Glomerular visceral epithelial cell (primary cell): Measurements from ENCODE around the gene SMAD6.
"Not testable (repeated sequence)": the region's sequence is repeated elsewhere in the genome, so short reads cannot be mapped to it uniquely, and the experiment has no call there.

Experiments used
- DNase-seq: peaks from one replicate; pipeline ENCODE4 v3.0.0-alpha.2; 2016; ENCODE audit errors: extremely low spot score

The SMAD6 gene

GRCh38 chr15:66825139-66825538 lies 123.1 kb downstream of the SMAD6 start:
- no peak for DNase-seq

GRCh38 chr15:66825731-66826130 lies 123.7 kb downstream of the SMAD6 start:
- no peak for DNase-seq

DNA sequence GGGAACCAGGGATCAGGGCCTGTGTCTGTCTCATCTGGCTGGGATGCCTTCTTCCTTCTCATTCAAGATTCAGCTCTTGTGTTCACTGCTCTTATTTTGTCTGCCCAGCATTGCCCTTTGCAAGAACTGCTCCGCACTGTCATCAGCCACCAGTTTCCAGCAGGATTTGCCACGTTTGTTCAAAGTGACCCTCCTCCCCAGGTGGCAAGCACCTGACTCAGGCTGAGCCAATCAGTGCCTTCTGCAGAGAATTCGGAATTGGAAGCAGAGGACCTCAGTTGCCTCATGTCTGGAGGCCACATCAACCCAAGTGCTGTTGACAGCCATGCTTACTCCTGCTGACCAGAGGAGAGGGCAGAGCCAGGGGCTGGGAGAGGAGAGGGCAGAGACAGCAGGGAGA lies 124.5 kb downstream of the SMAD6 start:
- no peak for DNase-seq

- no peak for DNase-seq
Measured at GRCh38 chr15:66827039-66827697, 125.1 kb downstream of the SMAD6 start.

- DNase-seq: no peak
Measured at GRCh38 chr15:66827698-66828055, 125.6 kb downstream of the SMAD6 start.

GRCh38 chr15:66828817-66829541 lies 126.9 kb downstream of the SMAD6 start:
- not testable (repeated sequence) for DNase-seq

DNA sequence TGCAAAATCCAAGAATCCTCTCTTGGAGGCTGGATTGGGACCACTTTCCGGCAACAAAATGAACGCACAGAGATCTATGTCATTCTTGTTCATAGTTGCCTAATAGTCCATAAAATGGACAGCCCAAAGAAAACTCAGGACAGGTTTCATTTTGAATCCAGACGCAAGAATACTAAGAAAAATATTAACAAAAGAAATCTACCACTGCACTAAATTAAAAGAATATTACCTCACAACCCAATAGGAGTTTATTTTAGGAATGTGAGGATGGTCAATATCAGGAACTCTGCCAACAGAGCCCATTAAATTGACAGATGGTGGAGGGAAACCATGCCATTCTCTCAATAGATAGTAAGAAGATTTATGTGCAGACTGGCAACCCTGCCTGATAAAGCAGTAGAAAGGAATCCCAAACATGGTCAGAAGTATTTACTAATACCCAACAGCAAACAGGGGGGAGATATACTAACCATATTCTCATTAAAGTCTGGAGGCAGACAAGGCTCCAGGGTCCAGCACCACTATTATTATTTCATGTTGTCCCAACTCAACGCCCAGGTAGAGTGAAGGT lies 127.6 kb downstream of the SMAD6 start:
- no peak for DNase-seq

- DNase-seq: peak; percentile 52
Measured at GRCh38 chr15:66830358-66830757, 128.3 kb downstream of the SMAD6 start.

DNA sequence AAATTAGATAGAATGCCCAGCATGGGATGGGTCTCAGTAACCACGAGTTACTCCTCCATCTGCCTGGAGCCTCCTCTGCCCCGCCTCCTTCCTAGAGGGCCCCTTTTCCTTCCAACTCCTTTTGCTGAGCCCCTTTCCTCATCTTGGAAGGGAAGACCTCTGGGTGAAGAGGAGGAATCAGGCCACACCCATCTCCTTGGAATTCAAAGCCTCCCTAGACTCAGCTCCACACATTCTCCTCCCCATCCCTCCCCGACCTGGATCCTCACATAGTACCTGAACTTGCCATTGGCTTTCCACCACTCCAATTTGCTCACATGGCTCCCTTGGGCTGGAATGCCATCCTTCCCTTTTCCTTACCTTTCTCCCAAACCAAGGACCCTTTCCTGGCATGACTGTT lies 128.8 kb downstream of the SMAD6 start:
- DNase-seq: no peak

- no peak for DNase-seq
Measured at GRCh38 chr15:66831289-66831688, 129.3 kb downstream of the SMAD6 start.

DNA sequence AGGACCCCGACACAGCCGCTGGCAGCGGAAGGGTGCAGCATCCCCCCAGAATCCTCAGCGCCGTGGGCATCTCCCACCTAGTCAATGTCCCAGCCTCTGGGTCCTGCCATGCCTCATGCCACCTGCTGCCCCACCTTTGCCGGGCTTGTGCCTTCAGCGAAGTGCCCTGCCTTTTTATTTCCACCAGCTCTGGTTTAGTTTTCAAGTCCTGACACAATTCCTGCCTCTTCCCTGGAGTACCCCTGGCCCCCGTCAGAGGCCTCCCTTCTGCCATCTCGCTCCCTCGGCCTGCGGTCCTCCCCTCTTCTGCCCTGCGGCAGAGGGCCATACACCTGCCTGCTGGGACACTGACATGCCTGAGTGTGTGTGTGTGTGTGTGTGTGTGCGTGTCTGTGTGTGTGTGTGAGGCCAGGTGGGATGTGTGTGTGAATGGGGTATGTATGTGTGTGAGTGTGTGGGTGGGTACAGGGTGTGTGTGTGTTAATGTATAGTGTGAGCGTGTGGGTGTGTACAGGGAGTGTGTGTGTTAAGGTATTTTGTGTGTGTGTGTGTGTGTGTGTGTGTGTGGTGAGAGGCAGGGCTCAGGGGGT lies 129.9 kb downstream of the SMAD6 start:
- no peak for DNase-seq
